HepG2 (cell line): ENCODE results near the gene CHTF18. TPM values are rescaled to one million over a fixed set of nuclear protein-coding genes. Genes with fewer than 3 reads are reported as not detected.
A peak's percentile ranks its signal among the peaks of the same experiment; 100 is the strongest.

Experiments used
- ATAC-seq: fragments of 200-7000 bp; cut with Tn5 transposase; 3 replicates; pipeline ENCODE4 v1.9.1; 2020; ENCODE audit warnings: mild to moderate bottlenecking, moderate library complexity
- BruUV-seq: library from RNA; stranded (reverse); fragments of 400-500 nt; replicated peaks from 2 replicates; lab custom pipeline; 2021; lab: Mats Ljungman, UMichigan
- CTCF ChIA-PET: fragments of 300-600 bp; formaldehyde crosslinking; extraction: SDS; loops from one replicate; lab custom pipeline; 2021; ENCODE audit warnings: low total read pairs, inconsistent platforms, low intra/inter-chr PET ratio; lab: Yijun Ruan, JAX
- POLR2A ChIA-PET: fragments of 350-600 bp; sonication (Branson Sonifier 250); formaldehyde crosslinking; loops from one replicate; lab custom pipeline; 2020; ENCODE audit warnings: antibody characterized with exemption, inconsistent platforms; lab: Yijun Ruan, JAX
- DNase-seq: peaks from one replicate; pipeline ENCODE4 v3.0.0-alpha.2; 2015; ENCODE audit warnings: low spot score
- FAIRE-seq: peaks from 3 replicates; lab custom pipeline; 2011; peaks lifted over from hg19 to GRCh38; lab: Jason Lieb, UNC
- H2AFZ ChIP-seq: one replicate; pipeline ENCODE4 v1.6.1; 2011; ENCODE audit warnings: low read length, inconsistent platforms
- H3K27ac ChIP-seq: fragments of 300-600 bp; 3 replicates; pipeline ENCODE4 v1.8.0; 2011; ENCODE audit warnings: mixed run types, mild to moderate bottlenecking, mixed read lengths, low read length, inconsistent platforms; ENCODE audit not compliant: insufficient read depth; ENCODE audit errors: extremely low read length
- H3K27me3 ChIP-seq, 2 experiments: fragments of 200-600 bp in 1 of 2; 2 replicates in 1 of 2; 3 replicates in 1 of 2; pipeline versions ENCODE4 v1.6.0 to v1.8.0; 2011; ENCODE audit warnings: low read length in 2 of 2, mild to moderate bottlenecking in 2 of 2, moderate library complexity in 2 of 2, inconsistent platforms in 1 of 2; ENCODE audit not compliant: insufficient read depth in 2 of 2, control insufficient read depth in 1 of 2
- H3K36me3 ChIP-seq, 2 experiments: fragments of 200-600 bp in 1 of 2; replicated peaks in 1 of 2; 2 replicates in 1 of 2; 3 replicates in 1 of 2; pipeline versions ENCODE4 v1.5.1 to v1.8.0; 2011; ENCODE audit warnings: low read length in 2 of 2, inconsistent platforms in 1 of 2; ENCODE audit not compliant: insufficient read depth in 2 of 2, control insufficient read depth in 1 of 2
- H3K4me1 ChIP-seq: 2 replicates; pipeline ENCODE4 v1.5.1; 2012; ENCODE audit warnings: low read length, inconsistent platforms; ENCODE audit not compliant: insufficient read depth
- H3K4me2 ChIP-seq: 2 replicates; pipeline ENCODE4 v1.6.0; 2011; ENCODE audit warnings: low read depth, low read length, inconsistent platforms
- H3K4me3 ChIP-seq, 3 experiments: fragments of 200-600 bp in 1 of 3; sonication (generic), shearing (Covaris generic) in 1 of 3; replicated peaks in 1 of 3; 2 replicates each; pipeline ENCODE4 v1.5.1; 2011 to 2016; ENCODE audit warnings: low read length in 3 of 3, inconsistent platforms in 2 of 3, low read depth in 2 of 3, mild to moderate bottlenecking in 2 of 3, control low read depth in 1 of 3, mixed read lengths in 1 of 3; ENCODE audit not compliant: insufficient read depth in 1 of 3
- H3K79me2 ChIP-seq: one replicate; pipeline ENCODE4 v1.6.1; 2011; ENCODE audit warnings: low read length, inconsistent platforms; ENCODE audit not compliant: insufficient read depth
- H3K9ac ChIP-seq: 2 replicates; pipeline ENCODE4 v1.6.0; 2011; ENCODE audit warnings: mild to moderate bottlenecking, low read depth, low read length, inconsistent platforms; ENCODE audit not compliant: insufficient read depth
- H3K9me3 ChIP-seq: 2 replicates; pipeline ENCODE4 v1.5.1; 2012; ENCODE audit warnings: mild to moderate bottlenecking, low read length
- H4K20me1 ChIP-seq: 2 replicates; pipeline ENCODE4 v1.6.0; 2011; ENCODE audit warnings: inconsistent platforms, mild to moderate bottlenecking, low read length, moderate library complexity; ENCODE audit not compliant: insufficient read depth
- ARID3A ChIP-seq: IDR thresholded peaks from 2 replicates; pipeline ENCODE4 v1.6.1; 2012; ENCODE audit warnings: low read depth, low read length, improper control_type of control experiment
- DR1 ChIP-seq: sonication (generic); formaldehyde crosslinking; IDR thresholded peaks from 2 replicates; pipeline ENCODE4 v1.8.0; 2021; ENCODE audit warnings: mild to moderate bottlenecking, missing genetic modification reagents, inconsistent platforms
- ESRRA ChIP-seq: sonication (generic); formaldehyde crosslinking; IDR thresholded peaks from 2 replicates; pipeline ENCODE4 v1.5.1; 2020; ENCODE audit warnings: mild to moderate bottlenecking, low read depth, missing genetic modification reagents
- HMGXB4 ChIP-seq, 2 experiments: sonication (generic) in 1 of 2; formaldehyde crosslinking in 1 of 2; IDR thresholded peaks; 2 replicates each; pipeline versions ENCODE4 v1.4.0 to v1.6.1; 2018 to 2020; ENCODE audit warnings: missing genetic modification reagents in 2 of 2, borderline replicate concordance in 1 of 2, low read depth in 1 of 2, mild to moderate bottlenecking in 1 of 2, missing biosample characterization in 1 of 2
- HNF1B ChIP-seq: sonication (generic); formaldehyde crosslinking; IDR thresholded peaks from 2 replicates; pipeline ENCODE4 v1.5.1; 2020; ENCODE audit warnings: mild to moderate bottlenecking, moderate library complexity, missing genetic modification reagents
- IRF2 ChIP-seq: IDR thresholded peaks from 2 replicates; pipeline ENCODE4 v1.6.1; 2018; ENCODE audit warnings: missing genetic modification reagents, missing compliant biosample characterization
- MZF1 ChIP-seq: sonication (generic); formaldehyde crosslinking; IDR thresholded peaks from 2 replicates; pipeline ENCODE4 v1.8.1; 2023; ENCODE audit warnings: mild to moderate bottlenecking, missing genetic modification reagents, borderline replicate concordance
- NFKB2 ChIP-seq: sonication (generic); formaldehyde crosslinking; IDR thresholded peaks from 2 replicates; pipeline ENCODE4 v1.4.0; 2020; ENCODE audit warnings: missing genetic modification reagents, borderline replicate concordance
- NR2F1 ChIP-seq, 2 experiments: fragments of 450-650 bp in 1 of 2; formaldehyde crosslinking in 1 of 2; IDR thresholded peaks; 2 replicates each; pipeline versions ENCODE4 v1.5.0 to v1.6.1; 2016 to 2020; ENCODE audit warnings: mild to moderate bottlenecking in 1 of 2, missing compliant biosample characterization in 1 of 2, missing genetic modification reagents in 1 of 2, moderate library complexity in 1 of 2
- RFXAP ChIP-seq: sonication (generic); formaldehyde crosslinking; IDR thresholded peaks from 2 replicates; pipeline ENCODE4 v1.4.0; 2020; ENCODE audit warnings: missing genetic modification reagents, borderline replicate concordance
- SAP130 ChIP-seq: IDR thresholded peaks from 2 replicates; pipeline ENCODE4 v1.6.1; 2016; ENCODE audit warnings: low read depth
- SNAPC5 ChIP-seq: sonication (generic); formaldehyde crosslinking; IDR thresholded peaks from 2 replicates; pipeline ENCODE4 v1.8.1; 2023; ENCODE audit warnings: mild to moderate bottlenecking, missing genetic modification reagents, borderline replicate concordance
- ZNF530 ChIP-seq: sonication (generic); formaldehyde crosslinking; IDR thresholded peaks from 2 replicates; pipeline ENCODE4 v1.5.0; 2020; ENCODE audit warnings: low read depth, mild to moderate bottlenecking, missing genetic modification reagents
- ZNF782 ChIP-seq: sonication (generic); formaldehyde crosslinking; IDR thresholded peaks from 2 replicates; pipeline ENCODE4 v1.4.0; 2020; ENCODE audit warnings: missing genetic modification reagents, mild to moderate bottlenecking, borderline replicate concordance
- ZNF879 ChIP-seq: sonication (generic); formaldehyde crosslinking; IDR thresholded peaks from 2 replicates; pipeline ENCODE4 v1.8.1; 2023; ENCODE audit warnings: missing genetic modification reagents
- WGBS: methylation state at CpG from one replicate; pipeline ENCODE4 v1.1.6; 2017; ENCODE audit warnings: low lambda C conversion rate; 5-methylcytosine and 5-hydroxymethylcytosine counted together
- in situ Hi-C: cut with HindIII; loops from 2 replicates; pipeline ENCODE4 v1.10.0; 2017; ENCODE audit warnings: low pct_unique_long_range_greater_than_20kb; ENCODE audit not compliant: extremely low pct_ligation_motif_present
- intact Hi-C: fragments of 100-400 bp; cut with micrococcal nuclease; formaldehyde crosslinking; loops from one replicate; pipeline ENCODE4 v1.10.0; 2022; ENCODE audit not compliant: unreplicated experiment
- polyA plus RNA-seq, 8 experiments: library from polyadenylated mRNA; depleted of rRNA in 3 of 8; stranded (reverse) in 7 of 8; unstranded in 1 of 8; fragments of >200 nt; fragmentation: Illumina TruSeq in 4 of 8; extraction: Trizol in 4 of 8; gene quantifications; 2 replicates each; pipeline versions ENCODE4 v1.2.1 to v1.2.3, GENCODE V29; 2011 to 2016; ENCODE audit warnings: low read depth in 4 of 8, missing spikeins in 1 of 8, mixed read lengths in 1 of 8; ENCODE audit not compliant: insufficient read depth in 1 of 8
- total RNA-seq, 5 experiments: library from RNA; depleted of rRNA; stranded (reverse); fragments of >200 nt; fragmentation: Illumina TruSeq; extraction: Trizol; gene quantifications; 2 replicates each; pipeline ENCODE4 v1.2.3, GENCODE V29; 2016; ENCODE audit warnings: low read depth in 1 of 5

CHTF18 gene
- total and polyA plus RNA-seq, 2 of the 13 experiments (the other 11 are each of a cell fraction or from before 2014, with no cell fraction given) = 8.6 to 22.9 TPM

GRCh38 chr16:839643-840408, 51.4 kb downstream of the CHTF18 start (continued):
- TF ChIP-seq MZF1 = no peak
- TF ChIP-seq, all 625 proteins: peak for 0

GRCh38 chr16:840561-841454, 52.4 kb downstream of the CHTF18 start:
- 0 out of 3 replicates have a peak, but pooled peaks have one; percentile 15 for ATAC-seq
- Histone ChIP-seq H3K4me3 (no peak overlapping the region), H3K9me3 (peaks cover 13% of the 10 kb centered on the region), H4K20me1 (no peaks in the 10 kb centered on the region), H3K4me1 (no peaks in the 10 kb centered on the region), H3K4me2 (no peak overlapping the region), H3K36me3 (no peaks in the 10 kb centered on the region), H2AFZ (no peak overlapping the region), H3K27ac (no peak overlapping the region), H3K9ac (no peak overlapping the region), H3K79me2 (no peaks in the 10 kb centered on the region), H3K27me3 (peaks cover 12 to 60% of the 10 kb centered on the region in 2 experiments)
- BruUV-seq = no TSS peak
- CTCF ChIA-PET = no interaction called here
- in situ Hi-C loops (no loop called here), intact Hi-C loops (no loop called here)
- POLR2A ChIA-PET = no interaction called here
- DNase-seq = no peak
- WGBS = 27% methylated on average over 11 of the region's 34 CpGs
- FAIRE-seq = no peak
- TF ChIP-seq SAP130 (CRISPR knock-in tag) = no peak
- TF ChIP-seq HMGXB4 (CRISPR knock-in tag; IDR thresholded peaks at IDR 0.05; ENCODE audit: borderline replicate concordance in 1 of 2, low read depth in 1 of 2) = no peak
- TF ChIP-seq ZNF879 (CRISPR knock-in tag) = no peak
- no peak for TF ChIP-seq DR1 (CRISPR knock-in tag)
- no peak for TF ChIP-seq RFXAP (CRISPR knock-in tag)
- TF ChIP-seq ARID3A = no peak
- no peak for TF ChIP-seq SNAPC5 (CRISPR knock-in tag)
- TF ChIP-seq IRF2 (CRISPR knock-in tag) = no peak
- no peak for TF ChIP-seq ZNF782 (CRISPR knock-in tag)
- no peak for TF ChIP-seq NR2F1 (CRISPR knock-in tag; IDR thresholded peaks at IDR 0.05)
- no peak for TF ChIP-seq ESRRA (CRISPR knock-in tag)
- no peak for TF ChIP-seq ZNF530 (CRISPR knock-in tag)
- TF ChIP-seq NFKB2 = no peak
- no peak for TF ChIP-seq HNF1B (CRISPR knock-in tag)
